ENCODE results near the gene NTM. TPM values are rescaled to one million over a fixed set of nuclear protein-coding genes. Genes with fewer than 3 reads are reported as not detected.

Gene NTM
- total and polyA plus RNA-seq, 2 of the 8 experiments (the other 6 are each of a cell fraction or from before 2014, with no cell fraction given) = 13.4 to 20.0 TPM

- Histone ChIP-seq H4K5ac (ENCODE audit: insufficient read length, low read depth, low read length) (no peak overlapping the region), H2BK120ac (replicated peaks; ENCODE audit: low read depth, low read length) (no peak overlapping the region), H4K20me1 (replicated peaks in 1 of 2; ENCODE audit: control insufficient read depth in 1 of 2, insufficient read depth in 2 of 2, low read length in 2 of 2) (no peaks in the 10 kb centered on the region), H3K4me2 (ENCODE audit: insufficient read depth in 1 of 2, low read depth in 2 of 2, low read length in 2 of 2) (no peak overlapping the region), H4K8ac (ENCODE audit: extremely low read depth, insufficient read depth, low read length) (no peak overlapping the region), H3K23me2 (ENCODE audit: low read depth, low read length) (no peaks in the 10 kb centered on the region; the same call in 1 of the 2 replicates), H3K27me3 (replicated peaks in 1 of 4; ENCODE audit: control insufficient read depth in 3 of 4, extremely low read depth in 1 of 4, insufficient read depth in 3 of 4, low read length in 3 of 4) (no peaks in the 10 kb centered on the region; a peak in 2 of 7 replicates), H2BK15ac (ENCODE audit: low read length) (no peak overlapping the region), H3K4ac (replicated peaks; ENCODE audit: insufficient read length, low read depth, low read length) (no peak overlapping the region), H3K4me1 (replicated peaks in 1 of 4; ENCODE audit: control insufficient read depth in 3 of 4, insufficient read depth in 4 of 4, low read length in 3 of 4) (peaks cover 8 to 21% (median 16%) of the 10 kb centered on the region in 4 experiments), H2AFZ (ENCODE audit: low read length) (no peak overlapping the region), H3K56ac (replicated peaks; ENCODE audit: insufficient read length, low read depth, low read length) (no peak overlapping the region), H3K4me3 (ENCODE audit: extremely low read depth in 1 of 4, insufficient read depth in 2 of 4, low read depth in 3 of 4, low read length in 4 of 4) (no peak overlapping the region), H2BK12ac (ENCODE audit: low read depth, low read length) (no peak overlapping the region), H4K91ac (replicated peaks; ENCODE audit: insufficient read length, low read length) (no peak overlapping the region), H3K9me3 (ENCODE audit: insufficient read depth in 2 of 2, low read depth in 1 of 2, low read length in 1 of 2) (no peaks in the 10 kb centered on the region), H2BK5ac (ENCODE audit: low read depth, low read length) (no peak overlapping the region), H2AK5ac (ENCODE audit: low read depth, low read length) (no peak overlapping the region), H3K23ac (ENCODE audit: insufficient read length) (no peak overlapping the region), H2BK20ac (ENCODE audit: low read length) (no peak overlapping the region), H3K79me2 (ENCODE audit: control insufficient read depth in 1 of 2, insufficient read depth in 2 of 2, low read length in 2 of 2) (no peaks in the 10 kb centered on the region), H3K9ac (replicated peaks in 1 of 4; ENCODE audit: extremely low read depth in 1 of 4, low read depth in 3 of 4, low read length in 3 of 4) (no peak overlapping the region), H3K14ac (ENCODE audit: insufficient read length) (no peak overlapping the region), H3K36me3 (ENCODE audit: control insufficient read depth in 2 of 4, insufficient read depth in 4 of 4, low read length in 3 of 4) (no peaks in the 10 kb centered on the region), H3K79me1 (ENCODE audit: low read depth, low read length) (no peaks in the 10 kb centered on the region), H3K18ac (ENCODE audit: extremely low read depth, low read length) (no peak overlapping the region), H3K27ac (ENCODE audit: low read depth, low read length) (no peak overlapping the region)
- TF ChIP-seq EP300 (IDR thresholded peaks at IDR 0.05; ENCODE audit: borderline replicate concordance in 1 of 2, low read depth in 2 of 2, low read length in 2 of 2) = no peak
- TF ChIP-seq EZH2 (IDR thresholded peaks at IDR 0.05; ENCODE audit: low read depth, low read length, severe bottlenecking) = no peak
- TF ChIP-seq ASH2L (IDR thresholded peaks at IDR 0.05; ENCODE audit: low read length) = no peak
- TF ChIP-seq RAD21 (IDR thresholded peaks at IDR 0.05 in 1 of 2, conservative IDR thresholded peaks at IDR 0.05 in 1 of 2; ENCODE audit: low read depth in 2 of 2, low read length in 2 of 2) = 0 out of 4 replicates have a peak, but pooled peaks of 1 of the 2 experiments have one; percentile 1
- TF ChIP-seq ZNF274 (IDR thresholded peaks at IDR 0.05; ENCODE audit: borderline replicate concordance, extremely low read depth, low read length) = no peak
- TF ChIP-seq NANOG (IDR thresholded peaks at IDR 0.05; ENCODE audit: insufficient read depth, low read depth, low read length, poor library complexity, severe bottlenecking) = no peak
- TF ChIP-seq CTCF (IDR thresholded peaks at IDR 0.05; ENCODE audit: control extremely low read depth in 1 of 3, insufficient read depth in 1 of 3, low read depth in 1 of 3, low read length in 3 of 3) = no peak
- FAIRE-seq (no peak), DNase-seq (ENCODE audit: low read depth in 1 of 2, low spot score in 2 of 2) (no peak)
- WGBS, 2 experiments (ENCODE audit: extremely low coverage in 1 of 2, insufficient coverage in 1 of 2, insufficient read length in 1 of 2, insufficient replicate concordance in 2 of 2, low coverage in 1 of 2, low lambda C conversion rate in 2 of 2, missing lambda C conversion rate in 1 of 2) = 74% methylated on average over 6 of the region's 6 CpGs; no CpG with 5 or more reads in 1 of the 2 experiments
- CTCF ChIA-PET (ENCODE audit: partially characterized antibody) = interaction anchor here (1.5 to 38.6 kb wide), 3 partner anchors 10 to 71 kb away, joined by 4 to 1023 read pairs (median 137); no protein-coding TSS in a partner anchor
- POLR2A ChIA-PET (ENCODE audit: partially characterized antibody) = no interaction called here
These were observed 222.9 kb downstream of the NTM start for GRCh38 chr11:131593301-131593700.
